Smooth muscle cell (in vitro differentiated cells): Measurements from ENCODE around the gene ADCY4. TPM values are rescaled to one million over a fixed set of nuclear protein-coding genes. Genes with fewer than 3 reads are reported as not detected.

Experiments
- DNase-seq: peaks from one replicate; lab custom pipeline; 2025; ENCODE audit not compliant: unreplicated experiment; lab: John Stamatoyannopoulos, UW
- H2AFZ ChIP-seq: fragments of 200-600 bp; sonication (generic); 2 replicates; pipeline ENCODE4 v1.6.0; 2016; ENCODE audit warnings: antibody characterized with exemption, low read depth, mild to moderate bottlenecking
- H3F3A ChIP-seq: fragments of 200-600 bp; sonication (generic); 2 replicates; pipeline ENCODE4 v1.6.0; 2017; ENCODE audit warnings: antibody characterized with exemption, low read depth
- H3K27ac ChIP-seq: fragments of 200-600 bp; sonication (generic); 2 replicates; pipeline ENCODE4 v1.5.1; 2016; ENCODE audit warnings: low read depth, mild to moderate bottlenecking
- H3K27me3 ChIP-seq: fragments of 200-600 bp; sonication (generic); 2 replicates; pipeline ENCODE4 v1.6.1; 2016; ENCODE audit warnings: low read depth, mild to moderate bottlenecking
- H3K36me3 ChIP-seq: fragments of 200-600 bp; sonication (generic); 2 replicates; pipeline ENCODE4 v1.5.1; 2016; ENCODE audit warnings: low read depth
- H3K4me1 ChIP-seq: fragments of 200-600 bp; sonication (generic); 2 replicates; pipeline ENCODE4 v1.5.1; 2016; ENCODE audit warnings: low read depth
- H3K4me2 ChIP-seq: fragments of 200-600 bp; sonication (generic); 2 replicates; pipeline ENCODE4 v1.6.0; 2016; ENCODE audit warnings: mild to moderate bottlenecking
- H3K4me3 ChIP-seq: fragments of 200-600 bp; sonication (generic); 2 replicates; pipeline ENCODE4 v1.5.1; 2016; ENCODE audit warnings: mild to moderate bottlenecking
- H3K79me2 ChIP-seq: fragments of 200-600 bp; sonication (generic); 2 replicates; pipeline ENCODE4 v1.6.0; 2016; ENCODE audit warnings: low read depth, mild to moderate bottlenecking
- H3K9ac ChIP-seq: fragments of 200-600 bp; sonication (generic); 2 replicates; pipeline ENCODE4 v1.6.0; 2016; ENCODE audit warnings: low read depth
- H3K9me3 ChIP-seq: fragments of 200-600 bp; sonication (generic); replicated peaks from 2 replicates; pipeline ENCODE4 v1.5.1; 2016; ENCODE audit warnings: low read depth
- H4K20me1 ChIP-seq: fragments of 200-600 bp; sonication (generic); 2 replicates; pipeline ENCODE4 v1.6.0; 2016; ENCODE audit warnings: low read depth
- WGBS: methylation state at CpG from one replicate; pipeline ENCODE4 v1.1.7; 2016; ENCODE audit warnings: low lambda C conversion rate; 5-methylcytosine and 5-hydroxymethylcytosine counted together
- polyA plus RNA-seq: library from polyadenylated mRNA; unstranded; fragments of >200 nt; fragmentation: Nextera tagmentation; extraction: Ambion mirVana; gene quantifications from 2 replicates; pipeline ENCODE4 v1.2.1, GENCODE V29; 2016
- total RNA-seq: library from RNA; depleted of rRNA; stranded (reverse); fragments of >200 nt; gene quantifications from 2 replicates; pipeline ENCODE4 v1.2.3, GENCODE V29; 2014
- TF ChIP-seq, protein P1 (sequence below): fragments of 200-600 bp; sonication (generic); IDR thresholded peaks from 2 replicates; pipeline ENCODE4 v1.5.1; 2017; ENCODE audit warnings: borderline replicate concordance, mild to moderate bottlenecking, antibody characterized with exemption; ENCODE audit not compliant: insufficient read depth, poor library complexity, severe bottlenecking

Gene ADCY4
- total and polyA plus RNA-seq, 2 experiments from 2014 or later = 0.13 TPM; not detected in 1

DNA sequence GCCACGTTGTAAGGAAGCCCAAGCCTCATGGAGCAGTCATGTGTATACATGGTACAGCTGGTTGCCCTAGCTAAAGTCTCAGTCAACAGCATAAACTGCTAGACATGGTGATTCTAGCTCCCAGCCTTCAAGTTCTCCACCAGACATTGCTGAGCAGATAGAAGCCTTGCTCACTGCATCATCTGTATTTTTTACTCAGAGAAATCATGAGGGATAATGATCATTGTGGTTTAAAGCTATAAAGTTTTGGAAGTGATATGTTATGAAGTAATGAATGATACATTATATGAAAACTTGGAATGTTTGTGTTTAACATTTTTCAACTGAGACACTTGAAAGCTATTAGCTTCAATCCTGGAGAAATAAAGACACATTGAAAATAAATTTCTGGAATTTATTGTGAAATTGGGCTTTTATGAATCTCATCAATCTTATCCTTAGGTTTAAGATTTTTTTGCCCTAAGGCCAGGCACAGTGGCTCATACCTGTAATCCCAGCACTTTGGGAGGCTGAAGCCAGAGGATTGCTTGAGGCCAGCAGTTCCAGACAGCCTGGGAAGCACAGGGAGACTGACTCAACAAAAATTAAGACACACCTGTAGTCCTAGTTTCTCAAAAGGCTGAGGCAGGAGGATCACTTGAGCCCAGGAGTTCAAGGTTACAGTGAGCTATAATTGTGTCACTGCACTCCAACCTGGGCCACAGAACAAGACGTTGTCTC is 27.5 kb upstream of the ADCY4 start:
- no peaks in the 10 kb centered on the region for H3K36me3 ChIP-seq
- peaks cover 8% of the 10 kb centered on the region for H3K4me1 ChIP-seq
- no peak overlapping the region for H3K4me2 ChIP-seq
- 39% methylated on average over 2 of the region's 2 CpGs for WGBS
- H3K27ac ChIP-seq = no peak overlapping the region
- H3K4me3 ChIP-seq = no peak overlapping the region
- DNase-seq = no peak
- no peaks in the 10 kb centered on the region for H3K27me3 ChIP-seq
- no peaks in the 10 kb centered on the region for H3K9me3 ChIP-seq
- H4K20me1 ChIP-seq = no peaks in the 10 kb centered on the region
- H3K9ac ChIP-seq = no peak overlapping the region
- peaks cover 8% of the 10 kb centered on the region for H3F3A ChIP-seq
- TF ChIP-seq, protein P1, sequence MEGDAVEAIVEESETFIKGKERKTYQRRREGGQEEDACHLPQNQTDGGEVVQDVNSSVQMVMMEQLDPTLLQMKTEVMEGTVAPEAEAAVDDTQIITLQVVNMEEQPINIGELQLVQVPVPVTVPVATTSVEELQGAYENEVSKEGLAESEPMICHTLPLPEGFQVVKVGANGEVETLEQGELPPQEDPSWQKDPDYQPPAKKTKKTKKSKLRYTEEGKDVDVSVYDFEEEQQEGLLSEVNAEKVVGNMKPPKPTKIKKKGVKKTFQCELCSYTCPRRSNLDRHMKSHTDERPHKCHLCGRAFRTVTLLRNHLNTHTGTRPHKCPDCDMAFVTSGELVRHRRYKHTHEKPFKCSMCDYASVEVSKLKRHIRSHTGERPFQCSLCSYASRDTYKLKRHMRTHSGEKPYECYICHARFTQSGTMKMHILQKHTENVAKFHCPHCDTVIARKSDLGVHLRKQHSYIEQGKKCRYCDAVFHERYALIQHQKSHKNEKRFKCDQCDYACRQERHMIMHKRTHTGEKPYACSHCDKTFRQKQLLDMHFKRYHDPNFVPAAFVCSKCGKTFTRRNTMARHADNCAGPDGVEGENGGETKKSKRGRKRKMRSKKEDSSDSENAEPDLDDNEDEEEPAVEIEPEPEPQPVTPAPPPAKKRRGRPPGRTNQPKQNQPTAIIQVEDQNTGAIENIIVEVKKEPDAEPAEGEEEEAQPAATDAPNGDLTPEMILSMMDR = no peak
- H2AFZ ChIP-seq = no peak overlapping the region
- no peaks in the 10 kb centered on the region for H3K79me2 ChIP-seq

DNA sequence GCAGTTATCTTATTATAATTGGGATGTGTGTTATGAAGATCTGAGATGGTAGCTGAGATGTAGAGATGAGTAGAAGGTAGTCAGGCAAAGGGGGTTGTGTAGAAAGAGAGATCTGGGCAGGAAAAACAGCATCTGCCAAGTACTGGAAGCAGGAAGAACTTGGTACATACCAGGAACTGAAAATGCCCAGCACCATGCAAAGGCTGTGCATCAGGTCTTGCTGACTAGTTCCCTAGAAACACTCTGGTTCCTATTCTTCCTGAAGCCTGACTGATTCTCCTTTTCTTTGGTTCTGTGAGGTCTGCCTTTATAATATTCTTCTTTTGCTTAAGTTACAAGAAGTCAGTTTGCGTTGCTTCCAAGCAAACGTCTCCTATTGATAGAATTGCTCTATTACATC is 26.5 kb upstream of the ADCY4 start:
- Histone ChIP-seq H3K79me2 (no peaks in the 10 kb centered on the region), H3K4me1 (peaks cover 8% of the 10 kb centered on the region), H3K36me3 (no peaks in the 10 kb centered on the region), H4K20me1 (no peaks in the 10 kb centered on the region), H3K4me3 (no peak overlapping the region), H3K9me3 (no peaks in the 10 kb centered on the region), H3K27me3 (no peaks in the 10 kb centered on the region), H3K9ac (no peak overlapping the region), H2AFZ (no peak overlapping the region), H3F3A (peaks cover 8% of the 10 kb centered on the region), H3K4me2 (no peak overlapping the region), H3K27ac (no peak overlapping the region)
- DNase-seq = no peak
- TF ChIP-seq, protein P1 = no peak
- WGBS = 75% methylated on average over 2 of the region's 2 CpGs

GRCh38 chr14:24360281-24360680 is 25.4 kb upstream of the ADCY4 start:
- H3K79me2 ChIP-seq = no peaks in the 10 kb centered on the region
- H4K20me1 ChIP-seq = no peaks in the 10 kb centered on the region
- H3K9me3 ChIP-seq = no peaks in the 10 kb centered on the region
- peaks cover 6% of the 10 kb centered on the region for H3F3A ChIP-seq
- H3K4me2 ChIP-seq = no peak overlapping the region
- H3K4me3 ChIP-seq = no peak overlapping the region
- H3K9ac ChIP-seq = no peak overlapping the region
- TF ChIP-seq, protein P1 = no peak
- peaks cover under 1% of the 10 kb centered on the region for H3K4me1 ChIP-seq
- no peaks in the 10 kb centered on the region for H3K27me3 ChIP-seq
- 90% methylated on average over 3 of the region's 3 CpGs for WGBS
- no peak for DNase-seq
- no peak overlapping the region for H2AFZ ChIP-seq
- H3K27ac ChIP-seq = no peak overlapping the region
- no peaks in the 10 kb centered on the region for H3K36me3 ChIP-seq

DNA sequence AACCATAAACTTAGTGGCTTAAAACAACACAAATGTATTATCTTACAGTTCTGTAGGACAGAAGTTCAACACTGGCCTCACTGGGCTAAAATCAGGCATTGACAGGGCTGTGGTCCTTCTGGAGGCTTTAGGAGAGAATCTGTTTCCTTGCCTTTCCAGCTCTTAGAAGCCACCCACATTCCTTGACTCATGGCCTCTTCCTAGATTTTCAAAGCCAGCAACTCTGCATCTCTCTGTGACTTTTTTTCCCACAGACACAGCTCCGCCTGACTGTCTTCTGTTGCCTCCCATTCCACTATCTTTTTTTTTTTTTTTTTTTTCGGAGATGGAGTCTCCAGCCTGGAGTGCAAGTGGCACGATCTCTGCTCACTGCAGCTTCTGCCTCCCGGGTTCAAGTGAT is 21.3 kb upstream of the ADCY4 start:
- Histone ChIP-seq H3K36me3 (no peaks in the 10 kb centered on the region), H3K27me3 (peaks cover 22% of the 10 kb centered on the region), H3K79me2 (no peaks in the 10 kb centered on the region), H3K4me2 (no peak overlapping the region), H2AFZ (no peak overlapping the region), H3K9me3 (no peaks in the 10 kb centered on the region), H3K27ac (no peak overlapping the region), H3F3A (no peaks in the 10 kb centered on the region), H4K20me1 (no peaks in the 10 kb centered on the region), H3K9ac (no peak overlapping the region), H3K4me1 (no peaks in the 10 kb centered on the region), H3K4me3 (no peak overlapping the region)
- TF ChIP-seq, protein P1 = no peak
- WGBS = 75% methylated on average over 4 of the region's 4 CpGs
- DNase-seq = no peak
